HEK293 (cell line): ENCODE results near the gene PGA5.

ENCODE experiments used
- CTCF ChIP-seq: fragments of 450-650 bp; formaldehyde crosslinking; IDR thresholded peaks from 2 replicates; pipeline ENCODE4 v1.5.1; 2016; ENCODE audit warnings: missing biosample characterization, missing genetic modification characterization
- MYNN ChIP-seq: fragments of 450-650 bp; formaldehyde crosslinking; IDR thresholded peaks from 2 replicates; pipeline ENCODE4 v1.5.1; 2016; ENCODE audit warnings: missing biosample characterization, missing genetic modification characterization, borderline replicate concordance
- SP2 ChIP-seq: fragments of 450-650 bp; formaldehyde crosslinking; IDR thresholded peaks from 2 replicates; pipeline ENCODE4 v1.5.1; 2016; ENCODE audit warnings: missing biosample characterization, missing genetic modification characterization
- ZNF140 ChIP-seq: fragments of 450-650 bp; formaldehyde crosslinking; IDR thresholded peaks from 2 replicates; pipeline ENCODE4 v1.5.1; 2016; ENCODE audit warnings: missing biosample characterization, missing genetic modification characterization
- ZNF335 ChIP-seq: fragments of 450-650 bp; formaldehyde crosslinking; conservative IDR thresholded peaks from 2 replicates; pipeline ENCODE4 v1.5.1; 2016; ENCODE audit warnings: missing biosample characterization, missing genetic modification characterization
- ZNF416 ChIP-seq: fragments of 450-650 bp; formaldehyde crosslinking; IDR thresholded peaks from 2 replicates; pipeline ENCODE4 v1.5.1; 2016; ENCODE audit warnings: missing biosample characterization, missing genetic modification characterization
- ZNF561 ChIP-seq: fragments of 450-650 bp; IDR thresholded peaks from 2 replicates; pipeline ENCODE4 v1.5.1; 2018; ENCODE audit warnings: missing biosample characterization, missing genetic modification characterization, borderline replicate concordance
- ZNF629 ChIP-seq: fragments of 450-650 bp; formaldehyde crosslinking; IDR thresholded peaks from 2 replicates; pipeline ENCODE4 v1.5.1; 2017; ENCODE audit warnings: missing biosample characterization, missing genetic modification characterization
- TF ChIP-seq, protein P1 (sequence below): fragments of 450-650 bp; formaldehyde crosslinking; IDR thresholded peaks from 2 replicates; pipeline ENCODE4 v1.5.1; 2016; ENCODE audit warnings: missing biosample characterization, missing genetic modification characterization

DNA sequence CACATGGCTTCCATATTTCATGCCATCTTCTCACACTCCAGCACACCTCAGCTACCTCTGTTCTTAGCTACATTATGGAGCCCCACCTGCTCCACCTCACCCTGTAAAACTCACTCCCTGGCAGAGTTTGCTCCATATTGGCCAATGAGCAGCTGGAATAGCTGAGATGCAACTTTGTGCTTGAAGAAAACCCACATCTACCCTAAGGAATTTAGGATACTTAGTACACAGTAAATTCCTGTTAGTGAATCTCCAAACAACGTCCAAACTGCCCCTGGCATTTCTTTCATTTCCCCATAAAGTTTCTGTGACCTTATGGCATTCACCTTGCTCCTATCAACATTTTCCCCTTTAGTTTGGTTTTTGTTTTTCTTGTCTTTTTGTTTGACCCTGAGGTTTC, 56.4 kb downstream of the PGA5 start:
- TF ChIP-seq ZNF140 (tag by site-specific recombination) (no peak), ZNF629 (tag by site-specific recombination) (no peak), MYNN (tag by site-specific recombination) (no peak), ZNF416 (no peak), SP2 (tag by site-specific recombination) (no peak), ZNF335 (tag by site-specific recombination) (no peak), CTCF (tag by site-specific recombination) (no peak), ZNF561 (tag by site-specific recombination) (no peak)
- TF ChIP-seq, protein P1, sequence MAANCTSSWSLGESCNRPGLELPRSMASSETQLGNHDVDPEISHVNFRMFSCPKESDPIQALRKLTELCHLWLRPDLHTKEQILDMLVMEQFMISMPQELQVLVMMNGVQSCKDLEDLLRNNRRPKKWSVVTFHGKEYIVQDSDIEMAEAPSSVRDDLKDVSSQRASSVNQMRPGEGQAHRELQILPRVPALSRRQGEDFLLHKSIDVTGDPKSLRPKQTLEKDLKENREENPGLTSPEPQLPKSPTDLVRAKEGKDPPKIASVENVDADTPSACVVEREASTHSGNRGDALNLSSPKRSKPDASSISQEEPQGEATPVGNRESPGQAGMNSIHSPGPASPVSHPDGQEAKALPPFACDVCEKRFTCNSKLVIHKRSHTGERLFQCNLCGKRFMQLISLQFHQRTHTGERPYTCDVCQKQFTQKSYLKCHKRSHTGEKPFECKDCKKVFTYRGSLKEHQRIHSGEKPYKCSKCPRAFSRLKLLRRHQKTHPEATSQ (tag by site-specific recombination) = no peak
